Endothelial cell of hepatic sinusoid (primary cell): ENCODE measurements around the gene IL4I1.

Experiments
- in situ Hi-C: cut with HindIII; loops from 2 replicates; pipeline ENCODE4 v1.10.0; 2017; ENCODE audit warnings: low sequenced_read_pairs

IL4I1 gene

GRCh38 chr19:49854378-49855263, 42.1 kb downstream of the IL4I1 start:
- in situ Hi-C loops: loop anchor here (5.0 kb wide), 2 partner anchors 38 to 102 kb away; no protein-coding TSS in a partner anchor

- in situ Hi-C loops: loop anchor here (5.0 kb wide), 2 partner anchors 38 to 102 kb away; no protein-coding TSS in a partner anchor
These were observed 42.8 kb downstream of the IL4I1 start for GRCh38 chr19:49853852-49854377.

GRCh38 chr19:49852631-49853126, 44.0 kb downstream of the IL4I1 start:
- in situ Hi-C loops: loop anchor here (5.0 kb wide), 2 partner anchors 40 to 100 kb away; no protein-coding TSS in a partner anchor

- in situ Hi-C loops: loop anchor here (5.0 kb wide), 2 partner anchors 41 to 99 kb away; no protein-coding TSS in a partner anchor
These were observed 45.0 kb downstream of the IL4I1 start for GRCh38 chr19:49851456-49852259.

GRCh38 chr19:49850487-49851342, 46.0 kb downstream of the IL4I1 start, which contains the start of gene PTOV1:
Gene PTOV1 (plus strand): TSS chr19:49851159.
- in situ Hi-C loops: loop anchor here (5.0 kb wide), 2 partner anchors 42 to 98 kb away; no protein-coding TSS in a partner anchor

DNA sequence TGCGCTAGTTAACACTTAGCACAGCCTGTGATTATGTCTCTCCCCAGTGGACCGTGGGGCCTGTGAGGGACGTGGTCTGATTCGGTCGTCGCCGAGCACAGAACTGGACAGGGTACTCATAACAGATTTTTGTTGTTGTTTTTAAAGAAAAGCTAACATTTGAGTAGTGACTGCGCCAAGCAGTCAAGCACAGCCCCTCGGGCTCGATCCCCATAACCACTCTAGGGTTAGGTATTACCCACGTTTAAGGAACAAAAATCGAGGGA, 46.5 kb downstream of the IL4I1 start:
- in situ Hi-C loops: loop anchor here (5.0 kb wide), 2 partner anchors 42 to 98 kb away; no protein-coding TSS in a partner anchor

DNA sequence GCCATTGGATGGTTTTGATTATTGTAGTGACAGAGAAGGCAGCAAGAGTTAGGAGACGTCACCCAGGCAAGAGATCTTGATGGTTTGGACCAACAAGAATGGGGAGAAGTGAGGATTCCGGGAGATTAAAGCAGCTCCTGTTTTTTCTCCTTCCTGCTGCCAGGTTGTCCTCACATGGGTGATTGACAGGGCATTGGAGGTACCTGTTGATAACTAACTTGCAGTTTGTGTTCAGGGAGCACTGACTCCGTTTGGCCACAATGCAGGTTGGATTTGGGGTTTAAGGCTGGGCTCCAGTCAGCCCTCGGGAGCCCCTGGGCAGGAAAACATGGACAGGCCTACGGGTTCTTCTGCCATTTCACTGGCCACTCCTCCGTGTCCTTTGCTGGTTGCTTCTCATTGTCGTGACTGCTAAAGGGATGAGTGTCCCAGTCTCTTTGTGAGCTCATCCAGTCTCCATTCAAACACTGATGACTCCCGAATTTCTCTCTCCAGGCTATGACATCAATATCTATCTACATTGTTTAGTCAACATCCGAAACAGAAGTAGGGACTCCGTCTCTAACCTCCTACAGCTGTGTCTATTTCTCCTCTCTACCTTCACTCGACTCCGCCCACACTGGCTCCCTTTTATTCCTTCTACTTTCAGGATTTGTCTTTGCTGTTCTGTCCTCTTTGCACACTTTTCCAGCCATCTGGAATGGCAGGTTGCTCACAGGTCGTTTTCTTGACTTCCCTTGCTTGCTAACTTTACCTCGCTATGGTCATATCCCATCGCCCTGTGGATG, 47.1 kb downstream of the IL4I1 start:
- in situ Hi-C loops: loop anchor here (5.0 kb wide), 2 partner anchors 43 to 97 kb away; no protein-coding TSS in a partner anchor

DNA sequence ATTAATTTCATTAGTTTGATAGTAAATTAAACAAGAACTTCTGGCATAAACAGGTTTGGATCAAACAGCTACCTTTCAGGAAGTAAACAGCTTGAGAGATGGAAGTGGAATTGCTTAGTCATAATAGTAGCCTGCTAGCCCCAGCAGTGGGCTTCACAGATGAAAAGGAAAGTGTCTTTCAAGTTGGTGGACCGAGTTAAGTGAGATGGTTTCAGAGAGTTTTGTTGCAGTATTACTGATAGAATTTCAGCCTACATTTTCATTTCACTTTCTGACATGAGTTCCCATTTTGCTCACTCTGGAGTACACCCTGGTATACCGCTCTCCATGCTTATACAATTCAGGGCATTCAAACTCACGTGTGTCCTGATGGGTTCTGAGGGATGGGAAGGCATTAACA, 47.7 kb downstream of the IL4I1 start:
- in situ Hi-C loops: no loop called here

DNA sequence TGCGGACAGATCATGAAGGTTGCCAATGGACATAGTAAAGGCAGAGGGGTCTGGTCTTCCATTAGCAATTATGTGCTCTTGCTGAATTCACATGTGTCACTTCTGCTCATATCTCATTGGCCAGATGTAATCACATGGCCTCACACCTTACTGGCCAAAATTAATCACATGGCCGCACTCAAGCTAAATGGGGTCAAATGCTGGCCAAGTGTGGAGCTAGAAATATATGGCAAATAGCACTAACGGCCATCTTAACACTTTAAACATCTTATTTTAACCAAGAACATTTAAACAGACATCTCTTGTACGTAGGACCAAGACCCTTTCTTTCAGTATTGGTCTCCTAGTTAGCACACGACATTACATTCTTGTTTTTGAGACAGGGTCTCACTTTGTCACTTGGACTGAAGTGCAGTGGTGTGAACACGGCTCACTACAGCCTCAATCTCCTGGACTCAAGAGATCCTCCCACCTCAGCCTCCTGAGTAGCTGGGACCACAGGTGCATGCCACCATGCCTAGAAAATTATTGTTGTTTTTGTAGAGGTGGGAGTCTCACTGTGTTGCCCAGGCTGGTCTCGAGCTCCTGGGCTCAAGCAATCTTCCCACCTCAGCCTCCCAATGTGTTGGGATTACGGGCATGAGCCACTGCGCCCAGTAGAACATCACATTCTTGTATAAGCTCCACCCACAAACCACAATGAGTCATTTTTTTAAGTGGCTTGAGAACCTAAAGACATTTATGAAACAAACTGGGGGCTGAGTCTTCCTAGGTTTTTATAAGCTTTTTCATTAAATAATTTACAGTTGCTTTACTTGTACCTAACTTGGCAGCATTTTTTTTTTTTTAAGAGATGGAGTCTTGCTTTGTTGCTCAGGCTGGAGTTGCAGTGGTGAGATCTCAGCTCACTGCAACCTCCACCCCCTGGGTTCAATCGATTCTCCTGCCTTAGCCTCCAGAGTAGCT, 48.7 kb downstream of the IL4I1 start:
- in situ Hi-C loops: no loop called here

- in situ Hi-C loops: no loop called here
These were observed 50.3 kb downstream of the IL4I1 start for GRCh38 chr19:49846408-49846807.

DNA sequence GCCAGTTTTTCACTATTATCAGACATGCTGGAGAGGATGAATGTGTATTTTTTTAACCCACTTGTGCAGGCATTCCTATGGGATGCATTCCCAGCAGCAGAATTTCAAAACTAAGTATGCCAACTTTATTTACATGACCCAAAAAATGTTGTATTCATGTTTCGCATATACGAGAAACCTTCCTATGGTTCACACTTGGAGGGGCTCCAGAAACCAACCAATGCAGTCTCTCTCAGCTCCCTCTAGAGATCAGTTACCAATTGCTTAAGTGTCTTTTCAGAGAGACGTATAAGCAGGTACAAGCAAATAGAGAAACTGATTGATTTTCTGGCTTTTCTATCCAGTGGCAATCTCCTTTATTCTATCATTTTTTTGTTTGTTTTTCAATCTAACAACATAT, 51.3 kb downstream of the IL4I1 start:
- in situ Hi-C loops: no loop called here

DNA sequence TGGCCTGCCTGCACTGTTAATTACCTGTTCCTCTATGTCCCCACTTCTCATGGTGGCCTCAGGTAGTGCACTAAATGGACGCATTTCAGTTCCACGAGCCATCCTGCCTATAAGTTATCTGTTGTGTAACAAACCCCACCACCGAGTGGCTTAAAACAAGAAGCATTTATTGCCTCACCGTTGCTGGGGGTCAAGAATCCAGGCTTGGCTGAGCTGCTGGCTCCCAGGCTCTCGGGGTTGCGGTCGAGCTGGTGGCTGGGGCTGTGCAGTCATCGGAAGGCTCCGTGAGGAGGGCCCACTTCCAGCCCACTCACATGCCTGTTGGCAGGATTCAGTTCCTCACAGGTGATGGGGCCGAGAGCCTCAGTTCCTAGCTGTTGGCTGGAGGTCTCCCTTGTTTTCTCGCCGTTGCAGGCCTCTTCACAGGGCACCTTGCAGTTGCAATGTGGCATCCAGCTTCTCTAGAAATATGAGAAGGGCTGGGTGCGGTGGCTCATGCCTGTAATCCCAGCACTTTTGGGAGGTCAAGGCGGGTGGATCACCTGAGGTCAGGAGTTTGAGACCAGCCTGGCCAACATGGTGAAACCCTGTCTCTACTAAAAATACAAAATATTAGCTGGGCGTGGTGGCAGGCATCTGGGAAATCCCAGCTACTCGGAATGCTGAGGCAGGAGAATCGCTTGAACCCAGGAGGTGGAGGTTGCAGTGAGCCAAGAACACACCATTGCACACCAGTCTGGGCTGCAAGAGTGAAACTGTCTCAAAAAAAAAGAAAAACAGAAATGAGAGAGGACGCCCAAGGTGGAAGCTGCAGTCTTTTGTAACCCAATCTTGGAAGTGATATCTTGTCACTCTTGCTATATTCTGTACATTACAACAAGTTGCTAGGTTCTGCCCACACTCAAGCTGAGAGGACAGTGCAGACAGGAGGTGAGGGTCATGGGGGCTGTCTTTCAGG, 52.3 kb downstream of the IL4I1 start:
- in situ Hi-C loops: no loop called here

- in situ Hi-C loops: no loop called here
These were observed 53.4 kb downstream of the IL4I1 start for GRCh38 chr19:49843265-49843664.

DNA sequence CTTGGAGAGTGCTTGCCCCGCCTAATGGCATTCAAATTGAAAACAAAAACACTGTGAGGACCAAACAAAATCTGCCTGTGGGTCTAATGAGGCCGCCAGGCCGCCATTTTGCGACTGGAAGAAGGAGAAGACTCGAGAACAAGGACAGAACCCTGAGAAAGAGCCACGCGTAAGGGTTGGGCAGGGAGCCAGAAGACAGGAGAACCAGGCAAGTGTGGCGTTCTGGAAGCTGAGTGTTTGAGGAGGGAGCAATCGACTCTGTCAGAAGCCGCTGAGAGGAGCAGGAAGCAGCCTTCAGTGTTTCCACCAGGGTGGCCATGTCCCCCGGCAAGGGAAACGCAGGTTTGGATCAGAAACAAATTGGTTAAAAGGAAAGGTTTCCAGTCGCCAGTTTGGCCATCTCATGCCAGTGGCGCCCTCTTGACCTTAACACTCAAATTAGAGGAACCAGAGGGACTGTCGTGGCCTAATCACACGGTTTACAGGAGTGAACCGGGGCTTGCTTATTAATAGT, 55.9 kb downstream of the IL4I1 start:
- in situ Hi-C loops: no loop called here

GRCh38 chr19:49840321-49840720, 56.4 kb downstream of the IL4I1 start:
- in situ Hi-C loops: no loop called here

- in situ Hi-C loops: no loop called here
These were observed 57.0 kb downstream of the IL4I1 start for GRCh38 chr19:49839713-49840112.
